Activated naive CD4-positive, alpha-beta T cell treated with anti-CD3 and anti-CD28 coated beads, Interleukin-2, amount 50 U/mL, for 72 hours (primary cell): Measurements from ENCODE around the gene KRTAP1-4. TPM values are rescaled to one million over a fixed set of nuclear protein-coding genes. Genes with fewer than 3 reads are reported as not detected.
A peak's percentile ranks its signal among the peaks of the same experiment; 100 is the strongest.
"Not testable (repeated sequence)": the region's sequence is repeated elsewhere in the genome, so short reads cannot be mapped to it uniquely, and the experiment has no call there.

Source experiments
- ATAC-seq, 2 donors: fragments of 150-1000 bp; cut with Tn5 transposase; 2 replicates each; pipeline ENCODE4 v1.10.0; 2021; ENCODE audit warnings: mild to moderate bottlenecking in 2 of 2, moderate library complexity in 2 of 2
- DNase-seq, 2 donors: peaks; one replicate each; pipeline ENCODE4 v3.0.0; 2021 to 2022; ENCODE audit warnings: low spot score in 2 of 2
- H3K27ac Mint-ChIP-seq, 2 donors: one replicate each; pipeline ENCODE4 v1.8.0; 2022; ENCODE audit warnings: mild to moderate bottlenecking in 2 of 2, mixed read lengths in 2 of 2
- H3K36me3 Mint-ChIP-seq, 2 donors: one replicate each; pipeline ENCODE4 v1.8.0; 2022; ENCODE audit warnings: mixed read lengths in 2 of 2
- H3K9me3 Mint-ChIP-seq, 2 donors: one replicate each; pipeline ENCODE4 v1.8.0; 2022; ENCODE audit warnings: mixed read lengths in 2 of 2
- total RNA-seq, 2 donors: library from RNA; stranded (reverse); gene quantifications; one replicate each; pipeline ENCODE4 v1.2.3, GENCODE V29; 2022

KRTAP1-4 gene
- total RNA-seq, 2 donors from 2014 or later = not detected

GRCh38 chr17:41016578-41017215 is 13.3 kb downstream of the KRTAP1-4 start:
- Mint-ChIP-seq H3K36me3 (no peaks in the 10 kb centered on the region), H3K9me3 (no peaks in the 10 kb centered on the region), H3K27ac (no peak overlapping the region)
- no peak for ATAC-seq
- DNase-seq = no peak

GRCh38 chr17:41015454-41015853 is 14.5 kb downstream of the KRTAP1-4 start:
- no peak overlapping the region for H3K27ac Mint-ChIP-seq
- no peaks in the 10 kb centered on the region for H3K36me3 Mint-ChIP-seq
- no peak for DNase-seq
- no peak for ATAC-seq
- H3K9me3 Mint-ChIP-seq = no peaks in the 10 kb centered on the region

GRCh38 chr17:41013606-41014005 is 16.4 kb downstream of the KRTAP1-4 start:
- Mint-ChIP-seq H3K9me3 (no peaks in the 10 kb centered on the region), H3K27ac (no peak overlapping the region), H3K36me3 (no peaks in the 10 kb centered on the region)
- no peak for DNase-seq
- no peak for ATAC-seq

GRCh38 chr17:41013181-41013580 is 16.8 kb downstream of the KRTAP1-4 start:
- no peaks in the 10 kb centered on the region for H3K9me3 Mint-ChIP-seq
- no peak overlapping the region for H3K27ac Mint-ChIP-seq
- H3K36me3 Mint-ChIP-seq = no peaks in the 10 kb centered on the region
- ATAC-seq (no peak), DNase-seq (no peak)

GRCh38 chr17:41012326-41013120 is 17.5 kb downstream of the KRTAP1-4 start:
- no peak for DNase-seq
- no peak for ATAC-seq
- no peaks in the 10 kb centered on the region for H3K9me3 Mint-ChIP-seq
- no peaks in the 10 kb centered on the region for H3K36me3 Mint-ChIP-seq
- H3K27ac Mint-ChIP-seq = no peak overlapping the region

- no peaks in the 10 kb centered on the region for H3K9me3 Mint-ChIP-seq
- H3K27ac Mint-ChIP-seq = no peak overlapping the region
- DNase-seq = no peak
- H3K36me3 Mint-ChIP-seq = no peaks in the 10 kb centered on the region
- no peak for ATAC-seq
Measured at GRCh38 chr17:41010441-41010840, 19.6 kb downstream of the KRTAP1-4 start.

GRCh38 chr17:41009936-41010335 is 20.1 kb downstream of the KRTAP1-4 start:
- H3K9me3 Mint-ChIP-seq = no peaks in the 10 kb centered on the region
- H3K36me3 Mint-ChIP-seq = no peaks in the 10 kb centered on the region
- ATAC-seq (no peak), DNase-seq (no peak)
- no peak overlapping the region for H3K27ac Mint-ChIP-seq

- ATAC-seq (no peak), DNase-seq (no peak)
- Mint-ChIP-seq H3K36me3 (no peaks in the 10 kb centered on the region), H3K27ac (no peak overlapping the region), H3K9me3 (no peaks in the 10 kb centered on the region)
Measured at GRCh38 chr17:41009301-41009760, 20.7 kb downstream of the KRTAP1-4 start.

GRCh38 chr17:41008811-41009210 is 21.2 kb downstream of the KRTAP1-4 start, which contains the start of gene KRTAP3-1:
TSS of gene KRTAP3-1 (minus strand) at chr17:41009128. CDS start at chr17:41009074, 54 bp downstream.
- DNase-seq = no peak
- Mint-ChIP-seq H3K36me3 (no peaks in the 10 kb centered on the region), H3K9me3 (no peaks in the 10 kb centered on the region), H3K27ac (no peak within 1 kb of the TSS)
- no peak for ATAC-seq

GRCh38 chr17:41004397-41004796 is 25.6 kb downstream of the KRTAP1-4 start:
- Mint-ChIP-seq H3K9me3 (no peaks in the 10 kb centered on the region), H3K36me3 (no peaks in the 10 kb centered on the region), H3K27ac (no peak overlapping the region)
- ATAC-seq (no peak), DNase-seq (no peak)

GRCh38 chr17:41003926-41004325 is 26.1 kb downstream of the KRTAP1-4 start:
- Mint-ChIP-seq H3K36me3 (no peaks in the 10 kb centered on the region), H3K27ac (no peak overlapping the region), H3K9me3 (no peaks in the 10 kb centered on the region)
- no peak for DNase-seq
- no peak for ATAC-seq

GRCh38 chr17:41002814-41003213 is 27.2 kb downstream of the KRTAP1-4 start:
- DNase-seq (no peak), ATAC-seq (no peak)
- Mint-ChIP-seq H3K27ac (no peak overlapping the region), H3K9me3 (no peaks in the 10 kb centered on the region), H3K36me3 (no peaks in the 10 kb centered on the region)

GRCh38 chr17:41001795-41002194 is 28.2 kb downstream of the KRTAP1-4 start:
- no peak overlapping the region for H3K27ac Mint-ChIP-seq
- DNase-seq (no peak), ATAC-seq (no peak)
- H3K36me3 Mint-ChIP-seq = no peaks in the 10 kb centered on the region
- H3K9me3 Mint-ChIP-seq = no peaks in the 10 kb centered on the region

GRCh38 chr17:40999563-40999962 is 30.4 kb downstream of the KRTAP1-4 start, which contains the start of gene KRTAP3-2:
TSS of gene KRTAP3-2 (minus strand) at chr17:40999906. CDS start at chr17:40999853, 53 bp downstream.
- not testable (repeated sequence) for ATAC-seq, H3K36me3 Mint-ChIP-seq

GRCh38 chr17:40997361-40997760 is 32.6 kb downstream of the KRTAP1-4 start:
- Mint-ChIP-seq H3K9me3 (no peaks in the 10 kb centered on the region), H3K27ac (no peak overlapping the region), H3K36me3 (peaks cover 0 to 4% of the 10 kb centered on the region in 2 donors)
- no peak for DNase-seq
- no peak for ATAC-seq

More at GRCh38 chr17:40999563-40999962, 30.4 kb downstream of the KRTAP1-4 start, which contains the start of gene KRTAP3-2:
- H3K27ac Mint-ChIP-seq, H3K9me3 Mint-ChIP-seq, DNase-seq: not testable (repeated sequence)

GRCh38 chr17:40996829-40997228 is 33.2 kb downstream of the KRTAP1-4 start:
- H3K36me3 Mint-ChIP-seq = peaks cover 0 to 5% of the 10 kb centered on the region in 2 donors
- H3K9me3 Mint-ChIP-seq = no peaks in the 10 kb centered on the region
- ATAC-seq = peak in 1 of 2 donors; percentile 34
- DNase-seq = no peak
- no peak overlapping the region for H3K27ac Mint-ChIP-seq

- ATAC-seq = no peak
Measured at GRCh38 chr17:40995116-40995515, 34.9 kb downstream of the KRTAP1-4 start.

More at GRCh38 chr17:40995116-40995515, 34.9 kb downstream of the KRTAP1-4 start:
- Mint-ChIP-seq H3K27ac (no peak overlapping the region), H3K36me3 (peaks cover 0 to 5% of the 10 kb centered on the region in 2 donors), H3K9me3 (no peaks in the 10 kb centered on the region)
- DNase-seq = no peak
